Subcutaneous abdominal adipose tissue (tissue), 5 donors: ENCODE measurements around the gene PAGE4.

Experiments used
- H3K27ac ChIP-seq: one replicate; pipeline ENCODE4 v1.7.0; 2013; ENCODE audit warnings: low read depth, mild to moderate bottlenecking, inconsistent platforms, low read length, moderate library complexity
- H3K27me3 ChIP-seq, 5 donors: one replicate each; pipeline ENCODE4 v1.7.0; 2013; ENCODE audit warnings: low read length in 5 of 5, inconsistent platforms in 1 of 5; ENCODE audit not compliant: control insufficient read depth in 5 of 5, insufficient read depth in 4 of 5
- H3K36me3 ChIP-seq, 5 donors: one replicate each; pipeline ENCODE4 v1.7.0; 2013; ENCODE audit warnings: low read length in 5 of 5; ENCODE audit not compliant: control insufficient read depth in 5 of 5, insufficient read depth in 5 of 5
- H3K4me1 ChIP-seq, 5 donors: one replicate each; pipeline ENCODE4 v1.7.0; 2013; ENCODE audit warnings: low read length in 5 of 5, mild to moderate bottlenecking in 3 of 5, moderate library complexity in 1 of 5; ENCODE audit not compliant: control insufficient read depth in 5 of 5, insufficient read depth in 5 of 5
- H3K4me3 ChIP-seq, 5 donors: one replicate each; pipeline ENCODE4 v1.7.0; 2013; ENCODE audit warnings: low read length in 5 of 5, low read depth in 1 of 5
- H3K9ac ChIP-seq, 5 donors: one replicate each; pipeline ENCODE4 v1.7.0; 2013; ENCODE audit warnings: low read length in 5 of 5, mild to moderate bottlenecking in 4 of 5, moderate library complexity in 3 of 5
- H3K9me3 ChIP-seq, 5 donors: one replicate each; pipeline ENCODE4 v1.7.0; 2013; ENCODE audit warnings: low read length in 5 of 5; ENCODE audit not compliant: control insufficient read depth in 5 of 5
- donor health status: healthy.
- donor health status: healthy.
- donor health status: healthy.
- donor health status: healthy.
- donor health status: healthy.

PAGE4 gene

GRCh38 chrX:49842621-49843020 is 13.5 kb downstream of the PAGE4 start:
- H3K4me1 ChIP-seq: no peaks in the 10 kb centered on the region
- no peak overlapping the region for H3K27ac ChIP-seq
- no peaks in the 10 kb centered on the region for H3K36me3 ChIP-seq
- no peaks in the 10 kb centered on the region for H3K9me3 ChIP-seq
- H3K9ac ChIP-seq: no peak overlapping the region
- H3K4me3 ChIP-seq: no peak overlapping the region
- peaks cover 0 to 17% (median 9%) of the 10 kb centered on the region in 5 donors for H3K27me3 ChIP-seq

GRCh38 chrX:49844611-49845010 is 15.5 kb downstream of the PAGE4 start:
- H3K4me3 ChIP-seq: no peak overlapping the region
- no peak overlapping the region for H3K27ac ChIP-seq
- H3K27me3 ChIP-seq: peaks cover 3 to 17% (median 11%) of the 10 kb centered on the region in 5 donors
- H3K4me1 ChIP-seq: no peaks in the 10 kb centered on the region
- H3K9me3 ChIP-seq: peaks cover 0 to 2% (median 0%) of the 10 kb centered on the region in 5 donors
- no peak overlapping the region for H3K9ac ChIP-seq
- H3K36me3 ChIP-seq: no peaks in the 10 kb centered on the region

DNA sequence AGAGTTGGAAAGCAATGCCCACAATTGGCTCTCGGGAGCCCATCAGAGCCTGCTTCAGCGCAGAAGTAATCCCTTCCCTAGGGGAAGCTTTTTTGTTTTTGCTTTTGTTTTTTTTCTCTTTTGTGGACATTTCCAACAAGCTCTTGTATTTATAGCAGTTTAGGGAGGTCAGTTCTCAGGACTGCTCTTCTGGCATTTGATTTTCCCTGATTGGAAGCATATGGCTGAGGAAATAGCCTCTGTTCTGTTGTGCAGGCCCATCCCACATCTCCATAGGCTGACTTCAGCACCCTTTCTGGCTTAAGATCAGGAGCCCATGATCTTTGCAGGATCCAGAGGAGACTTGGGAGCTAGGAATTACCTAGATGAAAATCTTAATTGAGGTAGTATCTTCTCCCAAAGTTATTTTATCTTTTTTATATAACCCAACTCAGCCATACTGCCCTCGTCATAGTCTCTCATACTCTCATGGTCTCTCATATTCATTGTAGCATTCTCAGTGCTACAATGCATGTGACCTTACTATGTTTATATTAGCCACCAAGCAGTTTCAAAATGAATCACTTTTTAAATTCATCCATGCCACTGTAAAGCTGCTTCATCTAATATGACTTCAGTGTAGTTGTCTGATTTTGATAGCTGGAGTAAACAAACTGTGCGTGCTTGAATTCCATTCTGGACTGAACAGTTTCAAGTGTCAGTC is 16.7 kb downstream of the PAGE4 start:
- Histone ChIP-seq H3K27me3 (peaks cover 3 to 17% (median 11%) of the 10 kb centered on the region in 5 donors), H3K4me3 (no peak overlapping the region)

DNA sequence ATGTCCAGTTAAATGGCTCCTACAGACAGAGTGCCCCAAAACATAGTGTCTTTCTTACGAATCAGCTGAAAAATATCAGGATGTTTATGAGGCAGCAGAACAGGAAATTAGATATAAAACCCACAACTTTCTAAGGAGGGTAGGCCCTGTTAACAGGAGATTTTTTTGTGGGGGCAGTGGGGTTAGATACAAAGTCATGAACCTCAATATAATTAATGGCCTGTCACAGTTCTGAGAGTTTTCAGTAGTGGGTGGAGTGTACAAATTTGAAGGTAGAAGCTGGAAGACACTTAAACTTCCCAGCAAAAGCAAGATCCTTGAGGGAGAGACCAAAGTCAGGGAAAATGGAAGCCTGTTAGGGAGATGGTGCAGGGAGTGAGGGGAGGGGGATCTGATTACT is 17.4 kb downstream of the PAGE4 start:
- H3K9ac ChIP-seq: no peak overlapping the region
- no peaks in the 10 kb centered on the region for H3K36me3 ChIP-seq
- no peak overlapping the region for H3K27ac ChIP-seq
- peaks cover 0 to 2% (median 0%) of the 10 kb centered on the region in 5 donors for H3K9me3 ChIP-seq
- H3K27me3 ChIP-seq: peaks cover 3 to 17% (median 11%) of the 10 kb centered on the region in 5 donors
- H3K4me1 ChIP-seq: no peaks in the 10 kb centered on the region
- H3K4me3 ChIP-seq: no peak overlapping the region

More for the DNA sequence above, 16.7 kb downstream of the PAGE4 start:
- Histone ChIP-seq H3K9ac (no peak overlapping the region), H3K27ac (no peak overlapping the region), H3K4me1 (no peaks in the 10 kb centered on the region), H3K9me3 (peaks cover 0 to 2% (median 0%) of the 10 kb centered on the region in 5 donors), H3K36me3 (no peaks in the 10 kb centered on the region)

- no peaks in the 10 kb centered on the region for H3K4me1 ChIP-seq
- no peaks in the 10 kb centered on the region for H3K36me3 ChIP-seq
- H3K4me3 ChIP-seq: no peak overlapping the region
- H3K27ac ChIP-seq: no peak overlapping the region
- H3K27me3 ChIP-seq: peaks cover 3 to 17% (median 11%) of the 10 kb centered on the region in 5 donors
- no peak overlapping the region for H3K9ac ChIP-seq
- peaks cover 0 to 2% (median 0%) of the 10 kb centered on the region in 5 donors for H3K9me3 ChIP-seq
Measured at GRCh38 chrX:49848275-49848674, 19.2 kb downstream of the PAGE4 start.

DNA sequence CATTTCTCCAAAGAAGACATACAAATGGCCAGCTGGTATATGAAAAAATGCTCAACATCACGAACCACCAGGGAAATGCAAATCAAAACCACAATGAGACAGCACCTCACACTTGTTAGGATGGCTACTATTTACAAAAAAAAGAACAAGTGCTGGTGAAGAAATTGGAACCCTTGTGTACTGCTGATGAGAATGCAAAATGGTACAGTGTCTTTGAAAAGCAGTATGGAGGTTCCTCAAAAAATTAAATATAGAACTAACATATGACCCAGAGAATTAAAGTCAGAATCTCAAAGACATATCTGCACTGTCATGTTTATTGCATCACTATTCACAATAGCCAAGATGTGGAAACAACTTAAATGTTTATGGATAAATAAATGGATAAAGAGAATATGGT is 20.9 kb downstream of the PAGE4 start:
- Histone ChIP-seq H3K9ac (no peak overlapping the region), H3K4me3 (no peak overlapping the region), H3K27me3 (peaks cover 3 to 20% (median 13%) of the 10 kb centered on the region in 5 donors), H3K9me3 (peaks cover 0 to 5% (median 0%) of the 10 kb centered on the region in 5 donors), H3K4me1 (no peaks in the 10 kb centered on the region), H3K27ac (no peak overlapping the region), H3K36me3 (no peaks in the 10 kb centered on the region)

DNA sequence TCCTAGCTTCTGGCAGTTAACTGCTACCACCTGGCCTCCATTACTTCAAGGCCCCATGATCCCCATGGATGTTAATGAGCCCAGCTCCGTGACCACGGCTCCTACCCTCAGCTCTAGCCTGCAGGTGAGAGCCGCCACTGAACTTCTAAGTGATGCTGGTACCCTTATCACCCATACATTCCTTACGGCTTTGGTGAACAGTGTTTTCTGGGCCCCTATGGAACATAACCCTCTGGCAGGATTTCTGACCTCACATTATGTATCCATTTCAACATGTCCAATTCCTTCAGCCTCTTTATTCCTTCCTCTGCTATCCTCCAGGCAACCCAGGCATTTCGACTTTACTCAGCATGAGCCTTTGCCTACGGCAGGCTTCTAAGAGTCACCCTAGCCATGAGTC is 24.6 kb downstream of the PAGE4 start:
- H3K9ac ChIP-seq: no peak overlapping the region
- H3K27me3 ChIP-seq: peaks cover 2 to 12% (median 9%) of the 10 kb centered on the region in 5 donors
- H3K4me1 ChIP-seq: no peaks in the 10 kb centered on the region
- H3K9me3 ChIP-seq: peaks cover 0 to 4% (median 0%) of the 10 kb centered on the region in 5 donors
- no peak overlapping the region for H3K27ac ChIP-seq
- no peak overlapping the region for H3K4me3 ChIP-seq
- H3K36me3 ChIP-seq: no peaks in the 10 kb centered on the region

- no peak overlapping the region for H3K4me3 ChIP-seq
Measured at GRCh38 chrX:49856819-49857218, 27.7 kb downstream of the PAGE4 start.

GRCh38 chrX:49858341-49858740 is 29.2 kb downstream of the PAGE4 start:
- peaks cover 0 to 4% (median 0%) of the 10 kb centered on the region in 5 donors for H3K9me3 ChIP-seq
- peaks cover 5 to 21% (median 8%) of the 10 kb centered on the region in 5 donors for H3K27me3 ChIP-seq
- no peak overlapping the region for H3K4me3 ChIP-seq
- no peak overlapping the region for H3K27ac ChIP-seq
- H3K4me1 ChIP-seq: no peaks in the 10 kb centered on the region
- H3K9ac ChIP-seq: no peak overlapping the region
- no peaks in the 10 kb centered on the region for H3K36me3 ChIP-seq

More at GRCh38 chrX:49856819-49857218, 27.7 kb downstream of the PAGE4 start:
- Histone ChIP-seq H3K9ac (no peak overlapping the region), H3K4me1 (no peaks in the 10 kb centered on the region), H3K9me3 (peaks cover 0 to 4% (median 0%) of the 10 kb centered on the region in 5 donors), H3K27ac (no peak overlapping the region), H3K27me3 (peaks cover 2 to 15% (median 8%) of the 10 kb centered on the region in 5 donors), H3K36me3 (no peaks in the 10 kb centered on the region)

DNA sequence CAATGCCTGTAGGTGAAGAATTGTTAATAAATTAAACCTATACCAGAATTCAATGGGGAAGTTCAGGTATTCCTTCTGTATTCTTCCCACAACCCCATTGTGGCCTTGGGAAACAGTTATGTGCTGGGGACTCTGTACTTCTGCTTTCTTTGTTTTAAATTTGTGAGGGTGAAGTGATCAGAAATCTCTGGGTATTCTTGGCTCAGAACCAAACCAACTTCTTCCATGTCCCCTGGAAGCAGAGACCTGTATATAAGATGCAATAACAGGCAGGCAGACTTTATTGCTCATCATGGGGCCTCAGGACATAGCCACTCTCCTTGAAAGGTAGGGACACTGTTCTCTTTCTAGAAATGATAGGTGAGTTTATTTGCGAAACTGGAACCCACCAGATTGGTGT is 30.4 kb downstream of the PAGE4 start:
- H3K9me3 ChIP-seq: peaks cover 0 to 4% (median 0%) of the 10 kb centered on the region in 5 donors
- H3K9ac ChIP-seq: no peak overlapping the region
- no peaks in the 10 kb centered on the region for H3K4me1 ChIP-seq
- H3K27me3 ChIP-seq: peaks cover 2 to 12% (median 5%) of the 10 kb centered on the region in 5 donors
- H3K27ac ChIP-seq: no peak overlapping the region
- H3K4me3 ChIP-seq: no peak overlapping the region
- H3K36me3 ChIP-seq: no peaks in the 10 kb centered on the region
